Calu3 (cell line): ENCODE data around the gene FBLN2. TPM values are rescaled to one million over a fixed set of nuclear protein-coding genes. Genes with fewer than 3 reads are reported as not detected.

ENCODE experiments used
- BruUV-seq: library from RNA; stranded (reverse); fragments of 400-500 nt; replicated peaks from 2 replicates; lab custom pipeline; 2021; lab: Mats Ljungman, UMichigan
- CTCF ChIA-PET: fragments of 300-600 bp; sonication (Branson Sonifier 250); formaldehyde crosslinking; loops from one replicate; lab custom pipeline; 2022; ENCODE audit warnings: antibody characterized with exemption; lab: Charles Lee
- DNase-seq: peaks from one replicate; pipeline ENCODE4 v3.0.0; 2022
- H3K27ac Mint-ChIP-seq: one replicate; pipeline ENCODE4 v1.8.0; 2022; ENCODE audit warnings: mixed read lengths; ENCODE audit not compliant: unreplicated experiment
- H3K27me3 Mint-ChIP-seq: one replicate; pipeline ENCODE4 v1.8.0; 2022; ENCODE audit warnings: mixed read lengths; ENCODE audit not compliant: unreplicated experiment
- H3K36me3 Mint-ChIP-seq: one replicate; pipeline ENCODE4 v1.8.0; 2022; ENCODE audit warnings: mild to moderate bottlenecking, moderate library complexity, mixed read lengths; ENCODE audit not compliant: insufficient read depth, unreplicated experiment
- H3K4me1 Mint-ChIP-seq: one replicate; pipeline ENCODE4 v1.8.0; 2022; ENCODE audit warnings: mild to moderate bottlenecking, low read depth, mixed read lengths; ENCODE audit not compliant: unreplicated experiment
- H3K4me3 Mint-ChIP-seq: one replicate; pipeline ENCODE4 v1.8.0; 2022; ENCODE audit warnings: mild to moderate bottlenecking, low read depth, moderate library complexity, mixed read lengths; ENCODE audit not compliant: unreplicated experiment
- H3K9me3 Mint-ChIP-seq: one replicate; pipeline ENCODE4 v1.8.0; 2022; ENCODE audit warnings: low read depth, mixed read lengths; ENCODE audit not compliant: unreplicated experiment
- CTCF ChIP-seq: fragments of 200-600 bp; IDR thresholded peaks from one replicate; pipeline ENCODE4 v1.8.0; 2022; ENCODE audit warnings: antibody characterized with exemption; ENCODE audit not compliant: unreplicated experiment
- intact Hi-C: fragments of 100-400 bp; cut with micrococcal nuclease; formaldehyde crosslinking; loops from one replicate; pipeline ENCODE4 v1.10.0; 2022; ENCODE audit not compliant: unreplicated experiment
- total RNA-seq: library from RNA; stranded (reverse); gene quantifications from 2 replicates; pipeline ENCODE4 v1.2.3, GENCODE V29; 2022

FBLN2 gene
- total RNA-seq, 1 experiment from 2014 or later: not detected

GRCh38 chr3:13659221-13659969, 110.5 kb downstream of the FBLN2 start:
- intact Hi-C loops: loop anchor here (10.0 kb wide), 1 partner anchor 465 kb away; the partner anchor contains the start of genes CHCHD4 and TMEM43
- Mint-ChIP-seq H3K36me3 (no peaks in the 10 kb centered on the region), H3K27me3 (peaks cover 37% of the 10 kb centered on the region), H3K4me1 (peaks cover 11% of the 10 kb centered on the region), H3K4me3 (no peak overlapping the region), H3K27ac (no peak overlapping the region), H3K9me3 (no peaks in the 10 kb centered on the region)
- no peak for DNase-seq
- no peak for TF ChIP-seq CTCF
- no TSS peak for BruUV-seq
- CTCF ChIA-PET: interaction anchor here (2.4 to 3.2 kb wide), 2 partner anchors 221 to 225 kb away, joined by 23 to 51 read pairs; partner anchors contain the start of gene WNT7A

GRCh38 chr3:13660042-13660874, 111.3 kb downstream of the FBLN2 start:
- H3K9me3 Mint-ChIP-seq: no peaks in the 10 kb centered on the region
- no peak for TF ChIP-seq CTCF
- H3K27ac Mint-ChIP-seq: no peak overlapping the region
- intact Hi-C loops: no loop called here
- BruUV-seq: no TSS peak
- CTCF ChIA-PET: interaction anchor here (1.6 kb wide), 1 partner anchor 221 kb away, joined by 4 read pairs; no protein-coding TSS in a partner anchor
- peaks cover 37% of the 10 kb centered on the region for H3K27me3 Mint-ChIP-seq
- DNase-seq: no peak
- H3K36me3 Mint-ChIP-seq: no peaks in the 10 kb centered on the region
- H3K4me3 Mint-ChIP-seq: no peak overlapping the region
- peaks cover 11% of the 10 kb centered on the region for H3K4me1 Mint-ChIP-seq

- no peak overlapping the region for H3K4me3 Mint-ChIP-seq
- H3K27ac Mint-ChIP-seq: no peak overlapping the region
- CTCF ChIA-PET: interaction anchor here (1.6 kb wide), 1 partner anchor 220 kb away, joined by 4 read pairs; no protein-coding TSS in a partner anchor
- no peak for DNase-seq
- intact Hi-C loops: no loop called here
- H3K27me3 Mint-ChIP-seq: peaks cover 28% of the 10 kb centered on the region
- no peak for TF ChIP-seq CTCF
- no TSS peak for BruUV-seq
- no peaks in the 10 kb centered on the region for H3K36me3 Mint-ChIP-seq
- no peaks in the 10 kb centered on the region for H3K9me3 Mint-ChIP-seq
- H3K4me1 Mint-ChIP-seq: peaks cover 11% of the 10 kb centered on the region
Observed at GRCh38 chr3:13661121-13661520, 112.2 kb downstream of the FBLN2 start.

GRCh38 chr3:13662238-13662847, 113.4 kb downstream of the FBLN2 start:
- TF ChIP-seq CTCF: no peak
- H3K4me1 Mint-ChIP-seq: peaks cover 7% of the 10 kb centered on the region
- CTCF ChIA-PET: no interaction called here
- H3K9me3 Mint-ChIP-seq: no peaks in the 10 kb centered on the region
- no peak overlapping the region for H3K4me3 Mint-ChIP-seq
- intact Hi-C loops: no loop called here
- BruUV-seq: no TSS peak
- no peak for DNase-seq
- H3K27me3 Mint-ChIP-seq: peaks cover 24% of the 10 kb centered on the region
- no peak overlapping the region for H3K27ac Mint-ChIP-seq
- H3K36me3 Mint-ChIP-seq: no peaks in the 10 kb centered on the region
